Measurements from ENCODE around the gene NUP107.

The NUP107 gene

DNA sequence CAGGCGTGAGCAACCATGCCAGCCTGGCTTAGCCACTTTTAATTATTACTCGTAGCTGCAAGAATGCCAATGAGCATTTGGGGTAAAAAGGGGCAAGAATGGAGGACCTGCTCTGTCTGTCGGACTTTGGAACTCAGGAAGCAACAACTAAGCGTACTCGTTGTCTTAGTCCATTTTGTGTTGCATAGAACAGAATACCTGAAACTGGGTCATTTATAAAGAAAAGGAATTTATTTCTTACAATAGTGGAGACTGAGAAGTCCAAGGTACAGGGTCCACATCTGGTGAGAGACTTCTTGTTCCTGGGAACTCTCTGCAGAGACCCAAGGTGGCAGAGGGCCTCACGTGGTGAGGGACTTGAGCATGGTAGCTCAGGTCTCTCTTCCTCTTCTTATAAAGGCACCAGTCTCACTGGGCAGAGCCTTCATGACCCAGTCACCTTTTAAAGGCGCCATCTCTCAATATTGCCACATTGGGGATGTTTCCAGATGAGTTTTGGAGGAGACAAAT, 88.4 kb downstream of the NUP107 start:
- H3K9ac ChIP-seq (ENCODE audit: low read length), result no peak overlapping the region
- no peaks in the 10 kb centered on the region for H3K27me3 ChIP-seq (replicated peaks; ENCODE audit: insufficient read depth, low read length)
- H3K4me3 ChIP-seq (ENCODE audit: low read length), result no peak overlapping the region
- no peak overlapping the region for H2AFZ ChIP-seq (ENCODE audit: low read length)
- no peaks in the 10 kb centered on the region for H4K20me1 ChIP-seq (ENCODE audit: insufficient read depth, low read length)
- TF ChIP-seq, protein P1, sequence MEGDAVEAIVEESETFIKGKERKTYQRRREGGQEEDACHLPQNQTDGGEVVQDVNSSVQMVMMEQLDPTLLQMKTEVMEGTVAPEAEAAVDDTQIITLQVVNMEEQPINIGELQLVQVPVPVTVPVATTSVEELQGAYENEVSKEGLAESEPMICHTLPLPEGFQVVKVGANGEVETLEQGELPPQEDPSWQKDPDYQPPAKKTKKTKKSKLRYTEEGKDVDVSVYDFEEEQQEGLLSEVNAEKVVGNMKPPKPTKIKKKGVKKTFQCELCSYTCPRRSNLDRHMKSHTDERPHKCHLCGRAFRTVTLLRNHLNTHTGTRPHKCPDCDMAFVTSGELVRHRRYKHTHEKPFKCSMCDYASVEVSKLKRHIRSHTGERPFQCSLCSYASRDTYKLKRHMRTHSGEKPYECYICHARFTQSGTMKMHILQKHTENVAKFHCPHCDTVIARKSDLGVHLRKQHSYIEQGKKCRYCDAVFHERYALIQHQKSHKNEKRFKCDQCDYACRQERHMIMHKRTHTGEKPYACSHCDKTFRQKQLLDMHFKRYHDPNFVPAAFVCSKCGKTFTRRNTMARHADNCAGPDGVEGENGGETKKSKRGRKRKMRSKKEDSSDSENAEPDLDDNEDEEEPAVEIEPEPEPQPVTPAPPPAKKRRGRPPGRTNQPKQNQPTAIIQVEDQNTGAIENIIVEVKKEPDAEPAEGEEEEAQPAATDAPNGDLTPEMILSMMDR (IDR thresholded peaks at IDR 0.05; ENCODE audit: low read length), result no peak
- no peak for TF ChIP-seq EZH2 (optimal IDR thresholded peaks at IDR 0.05; ENCODE audit: low read depth, low read length)
- no peak for TF ChIP-seq EZH2phosphoT487 (IDR thresholded peaks at IDR 0.05; ENCODE audit: low read length)
- H3K4me1 ChIP-seq (ENCODE audit: low read length), result peaks cover 20% of the 10 kb centered on the region
- no peaks in the 10 kb centered on the region for H3K9me2 ChIP-seq (replicated peaks; ENCODE audit: insufficient read depth, low read length)
- H3K79me2 ChIP-seq (ENCODE audit: low read length), result no peaks in the 10 kb centered on the region
- no peaks in the 10 kb centered on the region for H3K36me3 ChIP-seq (replicated peaks; ENCODE audit: insufficient read depth, low read length)
- H3K27ac ChIP-seq (ENCODE audit: low read length), result no peak overlapping the region
- no peaks in the 10 kb centered on the region for H3K9me3 ChIP-seq (replicated peaks; ENCODE audit: insufficient read depth, low read length)
- DNase-seq, result no peak
- H3F3A ChIP-seq (ENCODE audit: insufficient read depth, low read length), result peaks cover 24% of the 10 kb centered on the region
- no peak overlapping the region for H3K4me2 ChIP-seq (ENCODE audit: low read depth, low read length)

DNA sequence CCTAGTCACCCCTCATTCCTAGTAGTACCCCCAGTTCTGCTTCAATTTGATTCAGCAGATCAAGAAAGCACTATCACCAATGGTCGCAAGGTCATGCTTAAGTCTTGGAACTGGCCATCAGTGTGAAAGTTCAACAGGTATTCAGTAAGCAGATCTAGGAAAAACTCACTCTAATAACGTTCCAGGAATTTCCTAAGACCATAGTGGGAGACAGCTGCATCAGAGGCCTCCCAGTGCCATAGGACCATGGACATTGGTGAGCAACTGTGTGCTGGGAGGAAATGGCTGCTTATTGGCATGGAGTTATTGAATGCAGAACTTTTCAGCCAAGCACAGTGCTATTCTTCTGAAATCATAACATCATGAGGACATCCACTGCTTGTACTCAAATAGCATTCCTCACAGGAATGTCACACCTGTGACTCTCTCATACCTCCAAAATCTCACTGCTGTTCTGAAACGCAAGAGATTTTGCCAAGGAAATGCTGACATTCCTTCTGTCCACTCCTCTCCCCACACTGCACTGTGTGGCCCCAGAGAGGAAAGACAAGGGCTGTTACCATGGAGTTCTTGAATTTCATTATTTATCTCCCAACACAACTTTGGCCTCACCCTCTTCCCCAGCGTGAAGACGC, 90.3 kb downstream of the NUP107 start:
- Histone ChIP-seq H3K79me2 (ENCODE audit: low read length) (no peaks in the 10 kb centered on the region), H3K36me3 (replicated peaks; ENCODE audit: insufficient read depth, low read length) (no peaks in the 10 kb centered on the region), H3K27me3 (replicated peaks; ENCODE audit: insufficient read depth, low read length) (no peaks in the 10 kb centered on the region), H4K20me1 (ENCODE audit: insufficient read depth, low read length) (no peaks in the 10 kb centered on the region), H3K4me2 (ENCODE audit: low read depth, low read length) (no peak overlapping the region), H3K9me3 (replicated peaks; ENCODE audit: insufficient read depth, low read length) (no peaks in the 10 kb centered on the region), H3K9ac (ENCODE audit: low read length) (no peak overlapping the region), H3K9me2 (replicated peaks; ENCODE audit: insufficient read depth, low read length) (no peaks in the 10 kb centered on the region), H2AFZ (ENCODE audit: low read length) (no peak overlapping the region), H3K4me3 (ENCODE audit: low read length) (no peak overlapping the region), H3F3A (ENCODE audit: insufficient read depth, low read length) (peaks cover 18% of the 10 kb centered on the region), H3K4me1 (ENCODE audit: low read length) (peaks cover 19% of the 10 kb centered on the region), H3K27ac (ENCODE audit: low read length) (no peak overlapping the region)
- TF ChIP-seq EZH2 (optimal IDR thresholded peaks at IDR 0.05; ENCODE audit: low read depth, low read length) (no peak), EZH2phosphoT487 (IDR thresholded peaks at IDR 0.05; ENCODE audit: low read length) (no peak)
- TF ChIP-seq, protein P1 (IDR thresholded peaks at IDR 0.05; ENCODE audit: low read length), result no peak
- DNase-seq, result no peak

DNA sequence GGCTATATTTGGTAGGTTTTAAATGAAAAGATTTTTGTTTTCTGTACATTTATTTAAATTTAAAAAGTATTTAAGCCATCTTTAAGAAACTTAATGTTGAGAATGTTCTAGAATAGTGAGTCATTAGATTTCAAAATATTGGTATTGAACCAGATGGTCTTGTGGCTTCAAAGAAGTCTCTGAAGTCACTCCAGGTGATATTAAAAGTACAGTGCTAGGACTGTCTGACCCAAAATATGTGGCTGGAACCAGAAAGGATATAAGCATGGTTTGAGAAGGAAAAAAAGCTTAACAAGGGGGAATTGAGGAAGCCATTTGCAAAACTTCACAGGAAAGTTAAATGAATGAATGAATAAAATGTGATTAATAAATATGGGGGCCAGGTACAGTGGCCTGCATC, 92.5 kb downstream of the NUP107 start:
- Histone ChIP-seq H3K9me2 (replicated peaks; ENCODE audit: insufficient read depth, low read length) (no peaks in the 10 kb centered on the region), H3K27me3 (replicated peaks; ENCODE audit: insufficient read depth, low read length) (no peaks in the 10 kb centered on the region), H3K4me1 (ENCODE audit: low read length) (no peaks in the 10 kb centered on the region), H3K9me3 (replicated peaks; ENCODE audit: insufficient read depth, low read length) (no peaks in the 10 kb centered on the region), H3K27ac (ENCODE audit: low read length) (no peak overlapping the region), H2AFZ (ENCODE audit: low read length) (no peak overlapping the region), H3K79me2 (ENCODE audit: low read length) (no peaks in the 10 kb centered on the region), H4K20me1 (ENCODE audit: insufficient read depth, low read length) (no peaks in the 10 kb centered on the region), H3F3A (ENCODE audit: insufficient read depth, low read length) (no peaks in the 10 kb centered on the region), H3K36me3 (replicated peaks; ENCODE audit: insufficient read depth, low read length) (no peaks in the 10 kb centered on the region), H3K4me3 (ENCODE audit: low read length) (no peak overlapping the region), H3K4me2 (ENCODE audit: low read depth, low read length) (no peak overlapping the region), H3K9ac (ENCODE audit: low read length) (no peak overlapping the region)
- TF ChIP-seq, protein P1 (IDR thresholded peaks at IDR 0.05; ENCODE audit: low read length), result no peak
- TF ChIP-seq EZH2 (optimal IDR thresholded peaks at IDR 0.05; ENCODE audit: low read depth, low read length) (no peak), EZH2phosphoT487 (IDR thresholded peaks at IDR 0.05; ENCODE audit: low read length) (no peak)
- DNase-seq, result no peak

Data from MM.1S (cell line).